NCI-H1436 treated with DMSO at 0.1 percent for 48 hours (cell line): ENCODE measurements around the gene DNAH14.

Experiments
- DNase-seq: peaks from one replicate; lab custom pipeline; 2025; lab: John Stamatoyannopoulos, UW

Gene DNAH14

DNA sequence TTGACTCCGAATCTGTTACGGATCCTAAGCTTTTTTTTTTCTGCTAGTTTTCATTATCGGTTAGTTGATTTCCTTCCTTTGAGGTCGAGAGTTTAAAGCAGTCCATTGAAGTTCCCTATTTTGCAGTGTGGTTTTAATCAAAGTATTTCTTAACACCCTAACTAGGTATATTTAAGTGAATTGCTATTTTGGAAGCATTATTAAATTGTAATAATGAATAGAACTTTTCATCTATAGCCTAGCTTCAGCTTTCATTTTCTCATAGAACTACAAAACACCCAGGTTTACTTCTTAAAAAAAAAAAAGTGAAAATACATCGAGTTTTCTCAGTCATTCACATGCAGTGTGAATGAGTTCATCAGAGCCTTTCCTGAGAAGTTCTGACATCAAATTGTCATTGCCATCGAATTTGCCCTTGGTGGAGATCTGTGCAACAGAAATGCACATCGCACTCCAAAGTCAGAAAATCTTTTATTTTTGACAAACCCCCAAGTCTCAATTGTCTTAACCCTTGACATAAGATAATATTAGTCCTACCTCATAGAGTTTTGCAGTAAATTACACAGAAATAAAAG lies 499.5 kb downstream of the DNAH14 start:
- DNase-seq, result no peak

DNA sequence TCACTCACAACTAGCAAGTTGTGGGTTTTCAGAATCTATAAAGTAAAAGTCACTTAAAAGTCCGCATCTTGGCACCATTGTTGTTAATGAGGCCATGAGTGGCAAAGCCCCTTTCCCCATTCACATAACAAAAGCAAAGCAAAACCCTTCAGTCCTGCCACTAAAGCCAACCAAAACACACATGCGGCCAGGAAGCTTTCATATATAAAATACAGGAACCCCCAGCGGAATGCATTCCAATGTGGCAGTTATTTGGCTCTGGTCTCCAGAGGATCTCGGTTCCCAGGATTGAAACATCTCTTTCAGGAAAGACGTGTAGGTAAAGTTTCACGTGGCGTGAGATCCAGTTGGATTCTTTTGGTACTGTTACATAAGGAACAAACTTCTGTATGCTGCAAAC lies 500.8 kb downstream of the DNAH14 start:
- DNase-seq, result no peak

DNA sequence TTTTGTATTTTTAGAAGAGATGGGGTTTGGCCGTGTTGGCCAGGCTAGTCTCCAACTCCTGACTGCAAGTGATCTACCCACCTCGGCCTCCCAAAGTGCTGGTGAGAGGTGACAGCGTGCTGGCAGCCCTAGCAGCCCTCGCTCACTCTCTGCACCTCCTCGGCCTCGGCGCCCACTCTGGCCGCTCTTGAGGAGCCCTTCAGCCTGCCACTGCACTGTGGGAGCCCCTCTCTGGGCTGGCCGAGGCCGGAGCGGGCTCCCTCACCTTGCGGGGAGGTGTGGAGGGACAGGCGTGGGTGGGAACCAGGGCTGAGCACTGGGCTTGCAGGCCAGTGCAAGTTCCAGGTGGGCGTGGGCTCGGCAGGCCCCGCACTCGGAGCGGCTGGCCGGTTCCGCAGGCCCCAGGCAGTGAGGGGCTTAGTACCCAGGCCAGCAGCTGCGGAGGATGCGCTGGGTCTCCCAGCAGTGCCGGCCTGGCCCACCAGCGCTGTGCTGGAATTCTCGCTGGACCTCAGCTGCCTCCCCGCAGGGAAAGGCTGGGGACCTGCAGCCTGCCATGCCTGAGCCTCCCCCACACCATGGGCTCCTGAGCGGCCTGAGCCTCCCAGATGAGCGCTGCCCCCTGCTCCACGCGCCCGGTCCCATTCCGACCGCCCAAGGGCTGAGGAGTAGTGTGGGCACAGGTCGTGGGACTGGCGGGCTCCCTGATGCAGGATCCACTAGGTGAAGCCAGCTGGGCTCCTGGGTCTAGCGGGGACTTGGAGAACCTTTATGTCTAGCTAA lies 501.8 kb downstream of the DNAH14 start:
- DNase-seq, result no peak

DNA sequence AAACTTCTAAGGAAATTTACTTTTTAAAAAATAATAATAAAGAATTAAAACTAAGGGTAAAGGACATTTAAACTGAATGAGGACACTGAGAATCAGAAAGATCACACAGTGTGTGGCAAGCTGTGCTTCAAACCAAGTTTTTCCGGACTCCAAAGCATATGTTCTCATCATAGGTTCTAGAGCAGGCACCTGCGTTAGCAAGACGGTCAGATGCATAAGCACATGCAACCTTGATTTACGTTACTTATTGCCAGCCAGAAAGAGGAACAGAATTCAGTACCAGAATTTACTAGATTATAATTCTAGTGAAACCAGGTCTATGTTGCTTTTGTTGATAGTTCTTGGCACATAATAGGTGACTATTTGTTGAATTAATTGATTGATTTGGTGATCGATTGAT lies 504.6 kb downstream of the DNAH14 start:
- DNase-seq, result no peak

DNA sequence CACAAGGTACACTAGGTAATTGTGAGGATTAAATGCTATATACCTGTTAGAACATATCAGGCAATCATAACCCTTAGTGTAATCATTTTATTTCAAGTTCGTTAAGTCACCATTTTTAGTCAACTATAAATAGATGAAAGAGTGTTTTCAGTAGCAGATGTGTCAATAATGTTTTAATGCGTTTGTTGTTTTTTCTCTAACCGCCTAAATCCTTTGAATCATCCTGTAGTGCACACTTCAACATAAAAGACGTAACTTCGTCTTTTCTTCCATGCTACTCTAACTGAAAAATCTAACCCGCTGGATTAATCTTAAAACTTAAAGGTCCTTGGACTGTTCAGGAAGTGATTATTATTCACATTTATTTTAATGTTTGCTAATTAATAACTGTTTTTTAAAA lies 505.6 kb downstream of the DNAH14 start:
- no peak for DNase-seq

DNA sequence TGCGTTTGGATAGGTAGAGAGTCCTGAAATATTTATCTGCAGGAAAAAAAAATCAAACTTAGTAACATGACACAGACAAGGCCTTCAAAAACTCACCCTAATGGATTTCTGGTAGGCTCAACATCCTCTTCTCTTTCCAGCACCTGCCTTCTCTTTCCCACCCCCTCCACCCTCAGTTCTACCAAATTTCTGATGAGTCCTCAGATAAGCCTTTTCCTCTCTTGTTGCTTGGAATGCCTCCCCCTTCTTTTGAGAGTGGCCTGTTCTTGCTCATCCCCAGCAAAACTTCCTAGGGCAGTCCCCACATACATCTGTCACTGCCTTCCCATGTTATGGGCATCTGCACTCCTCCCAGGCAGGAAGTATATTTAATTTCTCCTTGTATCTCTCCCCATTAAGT lies 506.0 kb downstream of the DNAH14 start:
- no peak for DNase-seq

DNA sequence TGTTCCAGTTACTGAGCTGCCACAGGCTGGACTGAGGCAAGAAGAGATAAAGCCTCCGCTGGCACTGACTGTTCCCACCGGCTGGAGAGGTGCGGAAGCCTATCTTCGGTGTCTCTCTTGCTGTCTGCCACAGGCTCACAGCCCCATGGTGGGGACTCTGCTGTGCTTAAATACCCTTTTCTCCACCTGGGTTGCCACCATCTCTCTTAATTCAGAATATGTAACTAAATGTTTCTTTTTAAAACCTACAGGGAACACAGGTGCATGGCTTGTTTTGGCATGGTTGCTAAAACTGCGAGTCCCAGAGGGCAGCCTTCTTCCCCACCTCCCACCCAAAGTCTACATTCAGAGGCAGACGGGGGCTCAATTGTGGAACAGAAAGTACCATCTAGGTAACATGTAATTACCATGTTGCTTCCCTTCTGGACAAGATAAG lies 506.5 kb downstream of the DNAH14 start:
- no peak for DNase-seq

DNA sequence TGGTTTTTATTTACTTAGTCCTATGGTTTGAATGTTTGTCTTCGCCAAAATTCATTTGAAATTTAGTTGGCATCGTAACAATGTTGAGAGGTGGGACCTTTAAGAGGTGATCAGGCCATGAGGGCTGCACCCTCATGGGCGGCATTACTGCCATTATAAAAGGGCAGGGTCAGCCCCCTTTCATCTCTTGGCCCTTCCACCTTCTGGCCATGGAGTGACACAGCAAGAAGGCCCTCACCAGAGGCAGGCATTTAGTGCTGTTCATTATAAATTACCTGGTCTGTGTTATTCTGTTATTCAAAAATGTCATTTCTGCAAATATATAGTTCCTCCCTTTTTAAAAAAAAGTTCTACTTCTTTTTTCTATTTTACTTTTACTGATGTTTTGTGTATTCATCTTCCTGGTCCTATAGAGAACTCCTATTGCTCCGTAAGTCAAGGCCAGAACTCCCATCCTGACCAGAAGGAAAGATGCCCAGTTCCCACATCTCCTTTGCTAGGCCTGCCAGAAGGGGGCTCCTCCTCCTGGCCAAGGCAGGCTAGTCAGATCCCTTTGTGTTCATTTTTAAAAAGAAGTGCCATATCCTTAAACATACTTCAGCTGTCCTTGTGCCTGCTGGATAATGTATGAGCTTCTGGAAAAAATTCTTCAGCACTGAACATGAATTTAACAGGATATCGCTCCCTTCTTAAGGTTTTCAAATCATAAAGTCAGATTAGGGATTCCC lies 508.4 kb downstream of the DNAH14 start:
- DNase-seq, result no peak

DNA sequence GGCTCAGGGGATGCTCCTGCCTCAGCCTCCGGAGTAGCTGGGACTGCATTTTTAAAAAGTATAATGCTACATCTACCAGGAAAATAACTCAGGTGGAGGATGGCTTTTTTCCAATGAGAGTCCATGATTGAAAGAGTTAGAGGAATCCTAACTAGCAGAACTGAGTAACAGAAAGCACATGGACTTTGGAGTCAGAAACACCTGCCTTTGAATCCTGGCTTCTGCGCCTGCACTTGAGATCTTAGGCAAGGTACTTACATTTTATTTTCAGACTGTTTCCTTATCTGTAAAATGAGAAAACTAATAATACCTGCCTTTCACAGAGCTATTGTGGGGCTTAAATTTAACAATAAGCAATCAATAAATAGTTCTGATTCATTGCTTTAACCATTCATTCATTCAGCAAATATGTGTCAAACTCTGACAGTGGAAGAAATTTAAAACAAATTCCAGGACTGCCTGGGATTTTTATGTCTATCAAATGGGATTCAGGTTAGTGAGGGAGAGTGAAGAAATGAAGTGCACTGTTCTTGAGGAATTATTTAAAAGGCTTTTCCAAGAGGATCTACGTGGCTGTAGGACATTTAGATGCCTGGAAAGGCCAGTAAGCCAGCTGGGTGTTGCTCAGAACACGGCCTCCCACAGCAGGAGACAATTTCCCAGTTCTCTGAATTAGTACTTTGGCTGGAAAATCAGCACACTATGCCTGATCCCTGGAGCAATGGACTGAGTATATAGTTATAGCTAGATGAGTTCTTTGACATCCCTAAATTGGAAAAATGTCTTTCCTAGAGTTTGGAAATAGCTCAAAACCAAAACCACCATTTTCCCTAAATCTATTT lies 511.1 kb downstream of the DNAH14 start:
- no peak for DNase-seq

DNA sequence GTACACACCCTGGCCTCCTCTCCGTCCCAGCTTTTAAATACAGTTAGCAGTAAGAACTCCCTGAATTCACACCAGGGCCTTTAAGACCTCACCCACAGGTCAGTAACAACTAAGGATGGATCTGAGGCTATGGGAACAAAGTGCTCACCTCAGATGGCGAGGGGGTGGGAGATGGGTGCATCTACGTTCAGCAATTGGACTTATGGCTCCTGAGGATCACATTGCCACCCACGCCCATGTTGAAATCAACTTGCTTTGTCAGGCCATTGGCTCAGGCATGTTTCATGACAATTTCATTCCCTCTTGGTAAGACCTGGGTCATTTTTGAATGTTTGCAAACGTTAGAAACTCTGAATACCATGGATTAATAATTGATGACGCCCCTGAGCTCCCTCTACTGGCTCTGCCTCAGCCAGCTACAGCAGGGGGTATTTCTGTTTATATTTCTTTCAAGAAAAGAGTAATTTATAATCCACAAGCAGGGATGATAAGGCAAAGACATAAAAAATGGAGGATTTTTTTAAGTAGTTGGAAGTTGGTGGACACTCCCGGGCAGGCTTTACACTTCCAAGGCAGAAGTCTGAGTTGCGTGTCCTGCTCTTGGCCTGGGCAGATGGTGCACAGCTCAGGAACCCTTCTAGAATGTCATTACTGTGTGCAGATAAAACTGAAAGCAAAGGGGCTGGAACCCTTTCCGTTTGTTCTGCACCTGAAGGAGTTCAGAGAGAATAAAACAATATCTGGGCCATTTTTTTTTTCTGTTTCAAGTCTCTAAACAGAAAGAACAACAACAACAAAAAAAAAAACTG lies 512.0 kb downstream of the DNAH14 start:
- DNase-seq, result no peak

DNA sequence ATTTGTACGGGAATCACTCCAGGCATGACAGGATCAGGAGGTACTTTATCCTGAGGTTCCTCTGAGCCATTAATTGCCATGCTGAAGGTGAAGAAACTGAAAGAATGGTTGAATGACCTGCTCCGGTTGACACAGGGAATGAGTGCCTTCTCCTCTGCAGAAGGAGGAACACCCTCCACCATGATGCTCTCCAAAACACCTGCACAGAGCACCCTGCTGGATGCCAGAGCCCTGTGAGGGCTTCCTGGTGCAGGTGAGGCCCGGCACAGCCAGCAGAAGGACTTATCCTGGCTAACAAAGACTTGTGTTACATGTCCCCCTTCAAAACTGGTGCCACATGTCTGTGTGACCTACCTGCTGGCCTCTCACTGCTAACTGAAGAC lies 512.6 kb downstream of the DNAH14 start:
- no peak for DNase-seq

DNA sequence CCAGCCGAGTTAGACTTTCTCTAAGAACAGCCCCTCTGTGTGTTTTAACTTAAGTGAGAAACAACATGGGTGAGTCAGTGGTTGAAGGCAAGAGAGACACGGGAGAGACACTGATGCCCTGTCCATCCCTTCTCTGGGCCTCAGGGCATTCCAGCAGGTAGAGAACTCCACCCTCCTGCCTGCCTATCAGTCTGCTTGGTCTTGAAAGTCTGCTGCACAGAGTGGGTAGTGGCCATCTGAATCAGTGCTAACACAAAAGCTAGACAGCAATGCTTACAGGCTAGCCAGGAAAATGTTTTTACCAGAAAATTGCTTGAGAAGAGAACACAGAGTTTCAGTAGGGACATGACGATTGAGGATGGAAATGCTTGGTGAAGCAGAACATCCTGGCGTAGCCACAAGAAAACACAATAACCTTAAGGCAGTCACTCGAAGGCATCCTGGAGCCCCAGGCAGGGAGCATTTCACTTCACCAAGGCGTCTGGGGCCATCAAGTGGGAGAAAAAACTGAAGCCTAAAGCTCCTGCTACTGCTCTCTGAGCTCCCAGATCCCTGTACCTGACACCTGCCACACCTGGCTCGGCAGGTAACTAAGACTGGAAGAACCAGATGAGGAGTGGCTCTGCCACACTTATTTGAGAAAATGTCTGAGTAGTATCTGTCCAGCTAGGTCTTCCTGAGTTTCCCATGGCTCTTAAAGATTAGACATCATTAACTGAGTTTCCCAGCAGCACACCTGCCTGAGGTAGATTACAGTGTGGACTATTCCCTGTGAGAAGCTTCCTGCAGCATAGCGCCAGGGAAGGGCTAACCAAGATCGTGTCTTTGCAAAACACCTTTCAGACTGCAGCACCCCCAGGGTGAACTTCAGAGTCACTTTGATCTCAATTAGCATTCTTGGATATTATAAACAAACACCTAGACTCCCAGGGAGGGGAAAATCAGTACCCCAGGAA lies 516.4 kb downstream of the DNAH14 start:
- DNase-seq, result no peak

DNA sequence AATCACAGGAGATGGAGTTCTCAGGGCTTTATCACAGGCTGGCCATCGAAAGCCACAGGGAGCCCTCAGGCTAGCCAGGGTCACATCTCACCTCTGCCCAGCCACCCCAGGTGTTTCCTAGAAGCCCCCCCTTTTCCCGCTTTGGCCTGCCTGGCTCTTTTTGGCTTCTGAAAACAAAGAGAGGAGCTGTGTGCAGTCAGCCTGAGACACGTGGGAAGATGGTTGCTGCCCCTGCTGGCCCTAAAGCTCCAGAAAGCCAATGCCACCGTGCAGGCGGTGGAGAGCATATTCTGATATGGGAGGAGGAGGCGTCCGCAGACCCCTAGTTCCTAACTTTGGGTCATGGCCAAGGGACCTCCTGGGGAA lies 517.1 kb downstream of the DNAH14 start:
- DNase-seq, result no peak

DNA sequence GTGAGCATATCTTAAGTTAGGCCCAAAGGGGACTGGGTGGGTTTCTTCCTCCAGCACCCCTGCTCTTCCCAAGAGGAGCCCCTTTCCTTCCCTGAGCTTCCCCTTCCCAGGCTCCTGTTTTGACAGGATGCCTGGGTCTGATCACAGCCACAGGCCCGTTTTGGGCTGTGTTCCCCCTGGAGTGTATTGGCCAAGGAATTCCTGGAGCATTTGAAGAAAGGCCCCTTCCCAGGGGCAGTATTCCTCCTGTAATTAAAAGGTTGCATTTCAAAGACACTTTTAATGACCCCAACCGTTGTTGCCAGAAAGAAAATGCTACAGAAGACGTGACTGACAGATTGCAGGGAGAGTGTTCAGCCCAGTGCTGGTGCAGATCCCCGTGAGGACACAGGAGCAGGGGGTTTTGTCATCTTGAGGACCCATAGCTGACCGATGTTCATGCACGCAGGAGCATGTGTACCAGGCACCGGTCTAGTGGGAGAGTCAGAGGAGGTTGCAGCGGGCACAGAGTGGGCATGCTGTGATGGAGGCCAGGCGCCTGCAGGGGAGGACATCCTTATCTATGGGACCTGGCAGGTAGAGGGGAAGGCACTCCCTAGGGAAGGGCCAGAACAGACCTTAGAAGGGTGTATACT lies 517.6 kb downstream of the DNAH14 start:
- DNase-seq, result no peak

DNA sequence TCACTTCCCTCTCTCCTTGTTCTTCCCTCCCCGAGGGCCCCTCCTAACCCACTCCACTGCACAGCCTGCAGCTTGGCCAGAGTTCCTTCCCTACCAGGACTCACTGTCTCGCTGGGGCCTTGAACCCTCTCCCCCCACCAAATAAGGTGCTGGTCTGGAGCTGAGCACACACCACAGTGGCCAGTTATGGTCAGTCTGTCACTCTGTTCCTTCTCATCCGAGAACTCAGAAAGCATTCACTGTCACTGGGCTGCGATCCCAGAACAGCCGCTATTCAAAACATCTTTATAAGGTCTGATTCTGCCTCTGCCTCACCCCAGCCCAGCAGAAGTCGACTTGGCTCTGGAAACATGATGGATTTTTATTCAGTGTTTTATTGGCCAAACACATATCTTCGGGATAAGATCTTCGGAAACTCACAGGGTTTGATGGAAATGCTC lies 518.2 kb downstream of the DNAH14 start:
- DNase-seq, result no peak

DNA sequence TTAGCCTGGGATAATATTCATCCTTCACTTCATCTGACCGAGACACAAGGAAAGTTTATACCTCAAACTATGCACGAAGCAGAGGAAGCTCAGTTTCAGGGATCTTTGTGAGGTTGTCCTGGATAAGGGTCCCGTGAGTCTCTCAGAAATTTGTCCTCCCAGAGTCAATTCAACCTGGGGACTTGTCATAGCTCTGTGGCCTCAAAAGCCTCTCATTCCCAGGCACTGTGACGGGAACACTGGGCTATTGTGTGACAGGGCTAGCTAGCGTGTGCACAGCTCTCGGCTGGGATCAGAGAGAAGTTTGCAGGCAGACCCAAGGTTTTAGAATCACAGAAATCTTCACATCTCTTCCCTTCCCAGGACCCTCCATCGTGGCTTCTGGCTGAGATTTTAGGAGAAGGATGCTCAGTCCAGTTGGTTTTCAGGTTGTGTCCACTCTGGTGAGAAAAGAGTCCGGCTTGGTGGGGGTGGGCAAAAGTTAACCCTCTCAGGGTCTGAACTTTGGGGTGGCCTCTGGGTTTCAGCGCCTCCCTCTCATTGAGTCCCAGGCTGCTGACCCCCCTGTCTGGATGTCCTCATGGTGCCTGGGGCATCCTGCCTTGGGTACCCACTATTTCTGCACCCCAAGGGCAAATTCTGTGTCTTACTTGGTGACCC lies 518.8 kb downstream of the DNAH14 start:
- DNase-seq, result no peak
